ENCODE measurements around the gene GRK1. TPM values are rescaled to one million over a fixed set of nuclear protein-coding genes. Genes with fewer than 3 reads are reported as not detected.

The GRK1 gene
- total RNA-seq, 2 experiments from 2014 or later = not detected

DNA sequence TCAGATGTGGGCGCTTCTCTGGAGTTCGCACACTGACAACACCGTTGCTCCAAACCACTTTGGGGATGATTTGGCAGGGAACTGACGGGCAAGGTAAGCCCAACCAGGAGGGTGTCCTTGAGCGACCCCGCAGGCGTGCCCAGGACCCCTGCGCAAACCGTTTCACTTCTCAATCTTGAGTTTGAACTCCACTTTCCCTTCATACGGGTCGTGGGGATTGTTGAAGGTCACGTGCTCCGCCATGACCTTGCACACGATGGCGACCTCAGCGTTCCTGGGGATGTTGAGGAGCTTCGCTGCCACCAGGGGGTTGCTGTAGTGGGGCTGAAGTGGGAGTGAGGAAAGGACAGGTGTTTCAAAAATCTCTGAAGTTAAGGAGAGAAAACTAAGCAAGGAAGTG lies 17.8 kb upstream of the GRK1 start:
- TF ChIP-seq, protein P1, sequence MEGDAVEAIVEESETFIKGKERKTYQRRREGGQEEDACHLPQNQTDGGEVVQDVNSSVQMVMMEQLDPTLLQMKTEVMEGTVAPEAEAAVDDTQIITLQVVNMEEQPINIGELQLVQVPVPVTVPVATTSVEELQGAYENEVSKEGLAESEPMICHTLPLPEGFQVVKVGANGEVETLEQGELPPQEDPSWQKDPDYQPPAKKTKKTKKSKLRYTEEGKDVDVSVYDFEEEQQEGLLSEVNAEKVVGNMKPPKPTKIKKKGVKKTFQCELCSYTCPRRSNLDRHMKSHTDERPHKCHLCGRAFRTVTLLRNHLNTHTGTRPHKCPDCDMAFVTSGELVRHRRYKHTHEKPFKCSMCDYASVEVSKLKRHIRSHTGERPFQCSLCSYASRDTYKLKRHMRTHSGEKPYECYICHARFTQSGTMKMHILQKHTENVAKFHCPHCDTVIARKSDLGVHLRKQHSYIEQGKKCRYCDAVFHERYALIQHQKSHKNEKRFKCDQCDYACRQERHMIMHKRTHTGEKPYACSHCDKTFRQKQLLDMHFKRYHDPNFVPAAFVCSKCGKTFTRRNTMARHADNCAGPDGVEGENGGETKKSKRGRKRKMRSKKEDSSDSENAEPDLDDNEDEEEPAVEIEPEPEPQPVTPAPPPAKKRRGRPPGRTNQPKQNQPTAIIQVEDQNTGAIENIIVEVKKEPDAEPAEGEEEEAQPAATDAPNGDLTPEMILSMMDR (conservative IDR thresholded peaks at IDR 0.05; ENCODE audit: low read length) = no peak
- TF ChIP-seq EZH2phosphoT487 (IDR thresholded peaks at IDR 0.05; ENCODE audit: borderline replicate concordance, low read depth, low read length) = no peak
- Histone ChIP-seq H3K4me1 (ENCODE audit: insufficient read depth, low read length, poor library complexity, severe bottlenecking) (no peaks in the 10 kb centered on the region), H3K9me2 (ENCODE audit: insufficient read depth, low read length) (no peaks in the 10 kb centered on the region), H4K20me1 (ENCODE audit: insufficient read depth, low read length) (no peaks in the 10 kb centered on the region), H3K4me2 (ENCODE audit: low read length) (no peak overlapping the region), H3K4me3 (ENCODE audit: low read depth, low read length, poor library complexity, severe bottlenecking) (no peak overlapping the region), H2AFZ (ENCODE audit: low read length) (no peak overlapping the region), H3K79me2 (ENCODE audit: insufficient read depth, low read depth, low read length) (no peaks in the 10 kb centered on the region), H3K27ac (ENCODE audit: low read depth, low read length, poor library complexity, severe bottlenecking) (no peak overlapping the region), H3K36me3 (ENCODE audit: insufficient read depth, low read length) (no peaks in the 10 kb centered on the region), H3K9me3 (ENCODE audit: low read length) (no peaks in the 10 kb centered on the region)
- CTCF ChIA-PET (ENCODE audit: unreplicated experiment) = no interaction called here
- no TSS peak for BruUV-seq (replicated peaks)
- no peak for DNase-seq (ENCODE audit: low spot score)
- POLR2A ChIA-PET = no interaction called here
- intact Hi-C loops (cut with micrococcal nuclease; ENCODE audit: unreplicated experiment) = no loop called here

GRCh38 chr13:113650275-113650674 lies 16.7 kb upstream of the GRK1 start:
- DNase-seq (ENCODE audit: low spot score) = no peak
- H3K27ac ChIP-seq (ENCODE audit: low read depth, low read length, poor library complexity, severe bottlenecking) = no peak overlapping the region

GRCh38 chr13:113650731-113651148 lies 16.3 kb upstream of the GRK1 start:
- Histone ChIP-seq H3K4me1 (ENCODE audit: insufficient read depth, low read length, poor library complexity, severe bottlenecking) (no peaks in the 10 kb centered on the region), H3K79me2 (ENCODE audit: insufficient read depth, low read depth, low read length) (no peaks in the 10 kb centered on the region), H3K9me2 (ENCODE audit: insufficient read depth, low read length) (no peaks in the 10 kb centered on the region), H2AFZ (ENCODE audit: low read length) (no peak overlapping the region), H3K36me3 (ENCODE audit: insufficient read depth, low read length) (no peaks in the 10 kb centered on the region), H3K9me3 (ENCODE audit: low read length) (no peaks in the 10 kb centered on the region), H4K20me1 (ENCODE audit: insufficient read depth, low read length) (no peaks in the 10 kb centered on the region), H3K4me3 (ENCODE audit: low read depth, low read length, poor library complexity, severe bottlenecking) (no peak overlapping the region), H3K27ac (ENCODE audit: low read depth, low read length, poor library complexity, severe bottlenecking) (no peak overlapping the region), H3K4me2 (ENCODE audit: low read length) (no peak overlapping the region)
- intact Hi-C loops (cut with micrococcal nuclease; ENCODE audit: unreplicated experiment) = no loop called here
- DNase-seq (ENCODE audit: low spot score) = no peak
- CTCF ChIA-PET (ENCODE audit: unreplicated experiment) = no interaction called here
- no TSS peak for BruUV-seq (replicated peaks)
- POLR2A ChIA-PET = no interaction called here
- TF ChIP-seq EZH2phosphoT487 (IDR thresholded peaks at IDR 0.05; ENCODE audit: borderline replicate concordance, low read depth, low read length) = no peak
- TF ChIP-seq, protein P1 (conservative IDR thresholded peaks at IDR 0.05; ENCODE audit: low read length) = no peak

More at GRCh38 chr13:113650275-113650674, 16.7 kb upstream of the GRK1 start:
- Histone ChIP-seq H3K79me2 (ENCODE audit: insufficient read depth, low read depth, low read length) (no peaks in the 10 kb centered on the region), H3K9me3 (ENCODE audit: low read length) (no peaks in the 10 kb centered on the region), H4K20me1 (ENCODE audit: insufficient read depth, low read length) (no peaks in the 10 kb centered on the region), H3K9me2 (ENCODE audit: insufficient read depth, low read length) (no peaks in the 10 kb centered on the region), H3K36me3 (ENCODE audit: insufficient read depth, low read length) (no peaks in the 10 kb centered on the region), H3K4me1 (ENCODE audit: insufficient read depth, low read length, poor library complexity, severe bottlenecking) (no peaks in the 10 kb centered on the region), H2AFZ (ENCODE audit: low read length) (no peak overlapping the region), H3K4me3 (ENCODE audit: low read depth, low read length, poor library complexity, severe bottlenecking) (no peak overlapping the region), H3K4me2 (ENCODE audit: low read length) (no peak overlapping the region)
- intact Hi-C loops (cut with micrococcal nuclease; ENCODE audit: unreplicated experiment) = no loop called here
- TF ChIP-seq, protein P1 (conservative IDR thresholded peaks at IDR 0.05; ENCODE audit: low read length) = no peak
- TF ChIP-seq EZH2phosphoT487 (IDR thresholded peaks at IDR 0.05; ENCODE audit: borderline replicate concordance, low read depth, low read length) = no peak
- ChIA-PET CTCF (ENCODE audit: unreplicated experiment) (no interaction called here), POLR2A (no interaction called here)
- BruUV-seq (replicated peaks) = no TSS peak
